Bronchial epithelial cell (primary cell): ENCODE data around the gene MAVS. TPM values are rescaled to one million over a fixed set of nuclear protein-coding genes. Genes with fewer than 3 reads are reported as not detected.
"Not testable (repeated sequence)": the region's sequence is repeated elsewhere in the genome, so short reads cannot be mapped to it uniquely, and the experiment has no call there.

ENCODE experiments used
- DNase-seq: peaks from one replicate; pipeline ENCODE4 v3.0.0-alpha.2; 2010; ENCODE audit warnings: low read depth
- FAIRE-seq: peaks from 2 replicates; lab custom pipeline; 2011; peaks lifted over from hg19 to GRCh38; lab: Jason Lieb, UNC
- H3K27me3 ChIP-seq: 2 replicates; pipeline ENCODE4 v1.5.1; 2011; ENCODE audit warnings: low read length; ENCODE audit not compliant: control insufficient read depth, insufficient read depth
- H3K36me3 ChIP-seq: 2 replicates; pipeline ENCODE4 v1.5.1; 2011; ENCODE audit warnings: low read length; ENCODE audit not compliant: control insufficient read depth, insufficient read depth
- H3K4me3 ChIP-seq: 2 replicates; pipeline ENCODE4 v1.5.1; 2011; ENCODE audit warnings: mild to moderate bottlenecking, low read depth, low read length, control low read depth
- CTCF ChIP-seq: IDR thresholded peaks from 2 replicates; pipeline ENCODE4 v1.5.1; 2011; ENCODE audit warnings: mild to moderate bottlenecking, moderate library complexity, low read length, control low read depth, inconsistent platforms; ENCODE audit not compliant: insufficient read depth, severe bottlenecking
- total RNA-seq: library from RNA; depleted of rRNA; stranded (reverse); fragments of >200 nt; gene quantifications from 2 replicates; pipeline ENCODE4 v1.2.1, GENCODE V29; 2014

MAVS gene
- total RNA-seq, 1 donor from 2014 or later: 9.7 TPM

- H3K27me3 ChIP-seq: no peaks in the 10 kb centered on the region
- FAIRE-seq (no peak), DNase-seq (no peak)
- H3K4me3 ChIP-seq: peak overlapping the region; percentile 56
- TF ChIP-seq CTCF: no peak
- peaks cover 19% of the 10 kb centered on the region for H3K36me3 ChIP-seq
Measured at GRCh38 chr20:3820901-3821727, 25.5 kb upstream of the MAVS start.

GRCh38 chr20:3821996-3822395, 24.6 kb upstream of the MAVS start:
- Histone ChIP-seq H3K27me3 (no peaks in the 10 kb centered on the region), H3K4me3 (no peak overlapping the region), H3K36me3 (peaks cover 19% of the 10 kb centered on the region)
- DNase-seq (no peak), FAIRE-seq (no peak)
- no peak for TF ChIP-seq CTCF

- TF ChIP-seq CTCF: no peak
- H3K36me3 ChIP-seq: peaks cover 19% of the 10 kb centered on the region
- no peak for FAIRE-seq
- H3K4me3 ChIP-seq: no peak overlapping the region
- no peaks in the 10 kb centered on the region for H3K27me3 ChIP-seq
- no peak for DNase-seq
Measured at GRCh38 chr20:3823881-3824280, 22.8 kb upstream of the MAVS start.

- no peak for FAIRE-seq
Measured at GRCh38 chr20:3825526-3825925, 21.1 kb upstream of the MAVS start.

GRCh38 chr20:3826420-3826819, 20.2 kb upstream of the MAVS start:
- Histone ChIP-seq H3K36me3 (peaks cover 19% of the 10 kb centered on the region), H3K4me3 (no peak overlapping the region), H3K27me3 (no peaks in the 10 kb centered on the region)
- TF ChIP-seq CTCF: no peak
- no peak for DNase-seq
- FAIRE-seq: no peak

More at GRCh38 chr20:3825526-3825925, 21.1 kb upstream of the MAVS start:
- Histone ChIP-seq H3K27me3 (no peaks in the 10 kb centered on the region), H3K4me3 (no peak overlapping the region), H3K36me3 (peaks cover 19% of the 10 kb centered on the region)
- no peak for DNase-seq
- no peak for TF ChIP-seq CTCF

GRCh38 chr20:3828798-3829197, 17.8 kb upstream of the MAVS start:
- no peak for FAIRE-seq
- TF ChIP-seq CTCF: no peak

GRCh38 chr20:3829891-3830290, 16.7 kb upstream of the MAVS start:
- not testable (repeated sequence) for H3K27me3 ChIP-seq, H3K36me3 ChIP-seq, FAIRE-seq, DNase-seq, H3K4me3 ChIP-seq

More at GRCh38 chr20:3828798-3829197, 17.8 kb upstream of the MAVS start:
- Histone ChIP-seq H3K36me3 (peaks cover 9% of the 10 kb centered on the region), H3K4me3 (no peak overlapping the region), H3K27me3 (no peaks in the 10 kb centered on the region)
- DNase-seq: no peak
